ENCODE data around the gene ZNF665. TPM values are rescaled to one million over a fixed set of nuclear protein-coding genes. Genes with fewer than 3 reads are reported as not detected.

ZNF665 gene
- total and polyA plus RNA-seq, 9 donors = 3.9 to 13.0 (median 9.2) TPM

DNA sequence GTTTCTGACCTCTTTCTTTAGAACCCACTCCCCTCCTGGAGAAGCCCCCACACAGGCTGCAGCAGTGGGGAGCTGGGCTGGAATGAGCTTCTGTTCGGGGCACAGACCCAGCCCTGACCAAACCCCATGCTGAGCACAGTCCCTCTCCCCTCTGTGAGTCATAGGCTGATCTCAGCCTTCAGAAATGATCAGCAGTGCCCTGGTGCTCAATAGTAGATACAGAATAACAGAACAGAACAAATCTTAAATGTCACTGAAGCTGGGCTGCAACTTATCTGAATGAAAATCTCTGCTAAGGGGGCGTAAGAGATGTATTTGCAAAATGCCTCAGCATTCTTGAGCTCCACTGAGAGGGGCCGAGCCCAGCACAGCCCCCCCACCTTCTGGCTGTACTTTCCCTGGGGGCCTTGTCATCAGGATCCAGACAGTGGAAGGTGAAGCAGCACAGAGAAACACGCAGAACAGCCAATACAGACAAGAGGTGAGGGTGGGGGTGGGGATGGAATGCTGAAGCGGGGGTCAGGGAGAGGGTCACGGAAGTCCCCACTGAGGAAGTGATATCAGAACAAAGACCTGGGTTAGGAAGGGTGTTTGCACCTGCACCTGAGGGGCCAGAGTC is 9.9 kb downstream of the ZNF665 start:
- intact Hi-C loops (cut with DNase I) = no loop called here
- H3K9me3 ChIP-seq = no peaks in the 10 kb centered on the region
- H3K4me1 ChIP-seq (ENCODE audit: insufficient read depth) = no peaks in the 10 kb centered on the region
- TF ChIP-seq POLR2A (IDR thresholded peaks at IDR 0.05) (no peak), EP300 (IDR thresholded peaks at IDR 0.05) (no peak)
- TF ChIP-seq, protein P1, sequence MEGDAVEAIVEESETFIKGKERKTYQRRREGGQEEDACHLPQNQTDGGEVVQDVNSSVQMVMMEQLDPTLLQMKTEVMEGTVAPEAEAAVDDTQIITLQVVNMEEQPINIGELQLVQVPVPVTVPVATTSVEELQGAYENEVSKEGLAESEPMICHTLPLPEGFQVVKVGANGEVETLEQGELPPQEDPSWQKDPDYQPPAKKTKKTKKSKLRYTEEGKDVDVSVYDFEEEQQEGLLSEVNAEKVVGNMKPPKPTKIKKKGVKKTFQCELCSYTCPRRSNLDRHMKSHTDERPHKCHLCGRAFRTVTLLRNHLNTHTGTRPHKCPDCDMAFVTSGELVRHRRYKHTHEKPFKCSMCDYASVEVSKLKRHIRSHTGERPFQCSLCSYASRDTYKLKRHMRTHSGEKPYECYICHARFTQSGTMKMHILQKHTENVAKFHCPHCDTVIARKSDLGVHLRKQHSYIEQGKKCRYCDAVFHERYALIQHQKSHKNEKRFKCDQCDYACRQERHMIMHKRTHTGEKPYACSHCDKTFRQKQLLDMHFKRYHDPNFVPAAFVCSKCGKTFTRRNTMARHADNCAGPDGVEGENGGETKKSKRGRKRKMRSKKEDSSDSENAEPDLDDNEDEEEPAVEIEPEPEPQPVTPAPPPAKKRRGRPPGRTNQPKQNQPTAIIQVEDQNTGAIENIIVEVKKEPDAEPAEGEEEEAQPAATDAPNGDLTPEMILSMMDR (IDR thresholded peaks at IDR 0.05) = no peak
- no peak for DNase-seq
- no peak overlapping the region for H3K4me3 ChIP-seq
- H3K36me3 ChIP-seq = no peaks in the 10 kb centered on the region
- H3K27ac ChIP-seq = no peak overlapping the region
- 88 to 92% (median 88%) methylated on average over 6 of the region's 6 CpGs for WGBS, 3 donors
- no peaks in the 10 kb centered on the region for H3K27me3 ChIP-seq

DNA sequence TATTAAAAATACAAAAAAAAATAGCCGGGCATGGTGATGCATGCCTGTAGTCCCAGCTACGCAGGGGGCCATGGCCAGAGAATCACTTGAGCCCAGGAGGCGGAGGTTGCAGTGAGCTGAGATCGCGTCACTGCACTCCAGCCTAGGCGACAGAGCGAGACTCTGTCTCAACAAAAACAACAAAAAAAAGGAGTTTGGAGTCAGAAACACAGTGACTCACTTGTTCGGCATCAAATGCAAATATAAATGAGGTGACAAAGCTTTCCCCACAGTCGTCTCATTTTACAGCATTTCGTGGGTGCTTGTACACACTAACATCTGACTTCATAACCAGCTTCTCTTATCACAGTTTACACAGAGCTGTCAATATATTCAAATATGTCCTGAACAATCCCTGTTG is 11.0 kb downstream of the ZNF665 start:
- H3K4me1 ChIP-seq (ENCODE audit: insufficient read depth) = no peaks in the 10 kb centered on the region
- no peaks in the 10 kb centered on the region for H3K27me3 ChIP-seq
- 95 to 96% (median 96%) methylated on average over 10 of the region's 10 CpGs for WGBS, 3 donors
- H3K4me3 ChIP-seq = no peak overlapping the region
- H3K27ac ChIP-seq = no peak overlapping the region
- H3K9me3 ChIP-seq = no peaks in the 10 kb centered on the region
- no peak for TF ChIP-seq POLR2A (IDR thresholded peaks at IDR 0.05)
- no peak for TF ChIP-seq EP300 (IDR thresholded peaks at IDR 0.05)
- TF ChIP-seq, protein P1 (IDR thresholded peaks at IDR 0.05) = no peak
- H3K36me3 ChIP-seq = no peaks in the 10 kb centered on the region
- intact Hi-C loops (cut with DNase I) = no loop called here
- DNase-seq = no peak

DNA sequence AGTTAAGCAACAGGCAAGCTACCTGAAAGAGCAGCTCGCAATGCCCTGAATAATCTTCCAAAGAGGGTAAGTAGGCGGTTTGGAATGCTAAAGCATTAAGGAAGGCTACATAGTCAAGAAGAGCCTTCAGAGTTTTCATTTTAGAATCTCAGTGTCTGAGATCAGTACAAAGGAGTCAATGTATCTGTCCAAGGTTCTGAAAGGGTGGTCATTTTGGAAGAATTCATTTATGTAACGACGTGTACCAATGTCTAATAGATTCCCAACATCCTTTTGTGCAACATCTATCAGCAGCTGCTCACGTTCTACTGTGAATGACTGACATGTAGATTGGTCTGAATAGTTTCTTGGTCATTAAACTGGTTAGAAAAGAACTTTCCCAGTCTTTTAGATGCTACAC is 15.2 kb downstream of the ZNF665 start:
- Histone ChIP-seq H3K4me1 (ENCODE audit: insufficient read depth) (no peaks in the 10 kb centered on the region), H3K27ac (no peak overlapping the region), H3K36me3 (no peaks in the 10 kb centered on the region), H3K4me3 (no peak overlapping the region), H3K27me3 (no peaks in the 10 kb centered on the region), H3K9me3 (no peaks in the 10 kb centered on the region)
- WGBS, 3 donors = 86 to 92% (median 87%) methylated on average over 5 of the region's 5 CpGs
- intact Hi-C loops (cut with DNase I) = no loop called here
- DNase-seq = no peak
- TF ChIP-seq POLR2A (IDR thresholded peaks at IDR 0.05) (no peak), EP300 (IDR thresholded peaks at IDR 0.05) (no peak)
- TF ChIP-seq, protein P1 (IDR thresholded peaks at IDR 0.05) = no peak

DNA sequence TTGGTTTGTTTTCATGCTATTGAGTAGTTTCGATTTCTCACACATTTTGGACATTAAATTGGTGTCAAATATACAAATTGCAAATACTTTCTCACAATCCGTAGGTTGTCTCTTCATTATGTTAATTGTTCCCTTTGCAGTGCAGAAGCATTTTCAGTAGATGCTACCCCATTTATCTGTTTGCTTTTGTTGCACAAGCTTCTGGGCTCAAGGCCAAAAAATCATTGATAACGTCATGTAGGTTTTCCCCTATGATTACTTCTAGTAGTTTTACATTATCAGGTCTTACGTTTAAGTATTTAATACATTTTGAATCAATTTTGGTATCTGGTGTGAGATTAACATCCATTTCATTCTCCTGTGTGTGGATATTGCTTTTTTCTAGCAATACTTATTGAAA is 20.3 kb downstream of the ZNF665 start:
- no peak overlapping the region for H3K27ac ChIP-seq
- H3K4me1 ChIP-seq (ENCODE audit: insufficient read depth) = no peaks in the 10 kb centered on the region
- WGBS, 3 donors = 54 to 59% (median 56%) methylated on average over 4 of the region's 4 CpGs
- H3K4me3 ChIP-seq = no peak overlapping the region
- H3K9me3 ChIP-seq = no peaks in the 10 kb centered on the region
- intact Hi-C loops (cut with DNase I) = no loop called here
- no peak for DNase-seq
- TF ChIP-seq POLR2A (IDR thresholded peaks at IDR 0.05) = no peak
- TF ChIP-seq, protein P1 (IDR thresholded peaks at IDR 0.05) = no peak
- TF ChIP-seq EP300 (IDR thresholded peaks at IDR 0.05) = no peak
- H3K27me3 ChIP-seq = no peaks in the 10 kb centered on the region
- no peaks in the 10 kb centered on the region for H3K36me3 ChIP-seq
